Pancreas (tissue), 10 donors: ENCODE results near the gene CLP1. TPM values are rescaled to one million over a fixed set of nuclear protein-coding genes. Genes with fewer than 3 reads are reported as not detected.

Experiments
- ATAC-seq, 4 donors: fragments of 200-7000 bp; cut with Tn5 transposase; one replicate each; pipeline versions ENCODE4 v1.8.0 to v1.9.1; 2020; ENCODE audit warnings: mild to moderate bottlenecking in 4 of 4, moderate library complexity in 4 of 4
- DNase-seq, 6 donors: peaks; one replicate each; pipeline ENCODE4 v3.0.0-alpha.2; 2020
- FAIRE-seq: peaks from 2 replicates; lab custom pipeline; 2012; peaks lifted over from hg19 to GRCh38; lab: Jason Lieb, UNC
- H3K27ac ChIP-seq, 4 donors: fragments of 200-600 bp; sonication (generic); 1 replicate in 3 of 4; 2 replicates in 1 of 4; pipeline versions ENCODE4 v1.5.0 to v1.8.0; 2020
- H3K27me3 ChIP-seq, 4 donors: fragments of 200-600 bp; one replicate each; pipeline ENCODE4 v1.8.0; 2021
- H3K36me3 ChIP-seq, 3 donors: fragments of 200-600 bp; sonication (generic) in 1 of 3; one replicate each; pipeline versions ENCODE4 v1.5.0 to v1.8.0; 2020 to 2021
- H3K4me1 ChIP-seq, 3 donors: fragments of 200-600 bp; one replicate each; pipeline ENCODE4 v1.8.0; 2021
- H3K4me3 ChIP-seq, 4 donors: fragments of 200-600 bp; sonication (generic) in 2 of 4; one replicate each; pipeline versions ENCODE4 v1.5.0 to v1.8.0; 2020 to 2021
- H3K9me3 ChIP-seq, 4 donors: fragments of 200-600 bp; one replicate each; pipeline ENCODE4 v1.8.0; 2021
- WGBS, 2 donors: extraction: QIAGEN DNeasy Blood & Tissue Kit; methylation state at CpG; one replicate each; pipeline ENCODE4 v1.1.7; 2013; 5-methylcytosine and 5-hydroxymethylcytosine counted together
- intact Hi-C, 3 donors: fragments of 100-400 bp; cut with DNase I; formaldehyde crosslinking; loops; one replicate each; pipeline versions ENCODE4 v1.11.1 to v1.14.2; 2022
- polyA plus RNA-seq, 2 donors: library from polyadenylated mRNA; stranded (reverse); fragments of 200-250 nt; gene quantifications; one replicate each; pipeline ENCODE4 v1.2.3, GENCODE V29; 2013
- total RNA-seq, 6 donors: library from RNA; stranded (reverse); fragmentation: NEBNext Ultra II Directional in 4 of 6; extraction: Animal tissue kit (Norgen Biotek cat#: 25700) in 4 of 6; gene quantifications; one replicate each; pipeline versions ENCODE4 v1.2.1 to v1.2.4, GENCODE V29; 2021 to 2023
- TF ChIP-seq, protein P1 (sequence below), 4 donors: fragments of 200-600 bp; sonication (generic) in 3 of 4; IDR thresholded peaks; one replicate each; pipeline versions ENCODE4 v1.5.0 to v1.8.0; 2021; ENCODE audit warnings: antibody characterized with exemption in 4 of 4
- donor health status: healthy with polysubstance abuse.
- donor health status: DM: no; HTN: no; CAD: no; lungs with moderate emphysema.
- donor health status: DM: no; HTN: no; CAD: no.
- donor health status: control.
- donor health status: control.
- donor health status: Bipolar disorder and iron deficiency.
- donor health status: DM: yes; HTN: yes; CAD: no.
- donor health status: DM: no; HTN: no; CAD: no.
- donor health status: DM: no; HTN: no; CAD: no.
- donor health status: DM: yes; HTN: yes; CAD: no.

CLP1 gene
- total and polyA plus RNA-seq, 8 donors: 3.2 to 8.0 (median 6.1) TPM

DNA sequence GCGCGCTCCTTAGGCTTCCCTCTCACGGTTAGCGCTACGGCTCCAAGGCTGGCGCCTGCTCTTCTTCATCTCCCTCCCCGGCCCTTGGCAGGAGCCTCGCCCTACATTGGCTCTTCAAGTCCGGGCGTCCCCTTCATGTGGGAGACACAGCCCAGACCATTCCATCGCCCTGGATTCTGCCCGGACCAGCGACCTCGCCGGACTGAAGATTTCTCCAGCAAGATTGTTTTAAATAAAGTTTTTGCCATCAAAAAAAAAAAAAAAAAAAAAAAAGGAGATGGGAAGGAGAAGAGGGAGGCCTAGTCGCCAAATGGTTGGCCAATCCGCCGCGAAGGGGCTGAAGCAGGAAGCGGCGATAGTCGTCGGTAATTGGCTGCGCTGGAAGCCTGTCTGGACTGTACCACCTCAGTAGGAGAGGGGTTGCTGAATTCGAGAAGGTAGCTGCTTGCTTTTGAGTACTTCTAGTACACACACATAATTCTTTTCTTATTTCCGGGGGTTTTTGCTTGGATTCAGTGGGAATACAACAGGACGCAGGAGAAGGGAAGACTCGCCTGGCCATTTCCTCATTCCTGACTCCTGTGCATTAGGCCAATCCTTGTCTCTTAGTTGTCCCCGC, 9.7 kb downstream of the CLP1 start:
- Histone ChIP-seq H3K4me1 (peaks cover 6 to 15% (median 8%) of the 10 kb centered on the region in 3 donors), H3K9me3 (no peaks in the 10 kb centered on the region), H3K27ac (peak overlapping the region; percentile 98 to 100 (median 99)), H3K27me3 (no peaks in the 10 kb centered on the region), H3K36me3 (peaks cover 0 to 2% (median 0%) of the 10 kb centered on the region in 3 donors), H3K4me3 (peak overlapping the region; percentile 94 to 99 (median 98))
- DNase-seq (peak; percentile 86 to 99 (median 96)), ATAC-seq (peak; percentile 88 to 96 (median 89)), FAIRE-seq (peak; percentile 94)
- intact Hi-C loops: no loop called here
- WGBS, 2 donors: 0 to 1% methylated on average over 27 to 29 of the region's 29 CpGs
- TF ChIP-seq, protein P1, sequence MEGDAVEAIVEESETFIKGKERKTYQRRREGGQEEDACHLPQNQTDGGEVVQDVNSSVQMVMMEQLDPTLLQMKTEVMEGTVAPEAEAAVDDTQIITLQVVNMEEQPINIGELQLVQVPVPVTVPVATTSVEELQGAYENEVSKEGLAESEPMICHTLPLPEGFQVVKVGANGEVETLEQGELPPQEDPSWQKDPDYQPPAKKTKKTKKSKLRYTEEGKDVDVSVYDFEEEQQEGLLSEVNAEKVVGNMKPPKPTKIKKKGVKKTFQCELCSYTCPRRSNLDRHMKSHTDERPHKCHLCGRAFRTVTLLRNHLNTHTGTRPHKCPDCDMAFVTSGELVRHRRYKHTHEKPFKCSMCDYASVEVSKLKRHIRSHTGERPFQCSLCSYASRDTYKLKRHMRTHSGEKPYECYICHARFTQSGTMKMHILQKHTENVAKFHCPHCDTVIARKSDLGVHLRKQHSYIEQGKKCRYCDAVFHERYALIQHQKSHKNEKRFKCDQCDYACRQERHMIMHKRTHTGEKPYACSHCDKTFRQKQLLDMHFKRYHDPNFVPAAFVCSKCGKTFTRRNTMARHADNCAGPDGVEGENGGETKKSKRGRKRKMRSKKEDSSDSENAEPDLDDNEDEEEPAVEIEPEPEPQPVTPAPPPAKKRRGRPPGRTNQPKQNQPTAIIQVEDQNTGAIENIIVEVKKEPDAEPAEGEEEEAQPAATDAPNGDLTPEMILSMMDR (IDR thresholded peaks at IDR 0.05): no peak

DNA sequence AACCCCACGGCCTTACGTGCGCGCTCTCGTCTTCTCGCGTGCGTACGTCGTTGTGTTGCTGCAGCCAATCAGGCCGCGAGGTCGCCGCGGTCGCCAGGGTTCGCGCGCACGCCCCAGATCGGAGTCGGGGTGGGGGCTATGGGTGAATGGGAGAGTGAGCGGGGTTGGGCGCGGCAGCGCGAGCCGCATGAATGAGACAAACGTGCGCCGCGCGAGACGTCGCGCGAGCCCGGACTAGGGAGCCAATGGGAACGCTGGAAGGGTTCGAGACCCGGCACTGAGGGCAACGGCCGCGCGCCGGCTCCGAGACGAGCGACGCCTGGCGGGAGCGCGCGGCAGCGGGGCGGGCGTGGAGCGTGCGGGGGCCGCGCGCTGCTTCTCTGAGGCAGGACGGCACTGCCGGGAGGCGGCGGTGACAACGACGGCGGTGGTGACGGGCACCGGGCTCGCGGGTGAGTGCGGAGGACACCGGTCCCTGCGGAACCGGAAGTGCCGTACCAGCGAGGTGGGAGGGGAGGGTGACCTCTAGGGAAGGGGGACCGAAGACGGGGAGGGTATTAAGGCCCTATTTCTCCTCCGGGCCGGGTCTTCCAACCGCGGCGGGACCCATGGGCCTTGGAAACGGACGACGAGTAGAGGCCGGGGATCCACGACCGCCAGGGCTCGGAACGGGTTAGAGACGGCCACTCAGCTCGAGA, 10.3 kb downstream of the CLP1 start, which contains the start of gene ZDHHC5:
ZDHHC5 (plus strand) TSS at position 379 of the 698 bp plus-strand sequence. CDS start 4,977 bp downstream, outside the sequence.
- no peaks in the 10 kb centered on the region for H3K27me3 ChIP-seq
- intact Hi-C loops: no loop called here
- peak within 1 kb of the TSS; percentile 98 to 100 (median 99) for H3K27ac ChIP-seq
- TF ChIP-seq, protein P1 (IDR thresholded peaks at IDR 0.05): peak; percentile 22 to 57 (median 28)
- H3K4me3 ChIP-seq: peak within 1 kb of the TSS; percentile 94 to 99 (median 98)
- peak; percentile 61 for FAIRE-seq
- 0 to 1% methylated on average over 64 to 96 of the region's 96 CpGs for WGBS, 2 donors
- H3K9me3 ChIP-seq: no peaks in the 10 kb centered on the region
- ATAC-seq: peak; percentile 89 to 95 (median 90)
- H3K4me1 ChIP-seq: peaks cover 6 to 15% (median 8%) of the 10 kb centered on the region in 3 donors
- no peaks in the 10 kb centered on the region for H3K36me3 ChIP-seq
- peak; percentile 97 to 99 (median 98) for DNase-seq

DNA sequence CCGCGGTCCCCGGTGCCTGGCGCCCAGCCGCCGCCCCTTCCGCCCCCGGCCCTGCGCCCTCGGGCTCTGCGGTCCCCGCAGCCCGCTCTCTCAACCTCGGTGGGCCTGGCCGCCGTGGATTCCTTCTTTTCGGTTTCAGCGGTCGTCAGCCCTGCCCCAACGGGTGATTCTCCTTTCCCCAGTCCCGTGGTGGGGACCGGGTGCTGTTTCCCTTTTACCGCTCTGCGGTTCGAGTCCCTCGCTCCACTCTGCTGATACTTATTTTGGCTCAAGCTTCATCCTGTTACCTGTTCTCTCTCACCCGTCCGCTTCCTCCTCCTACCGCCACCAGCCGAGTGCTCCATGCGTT, 10.8 kb downstream of the CLP1 start:
- DNase-seq (peak in 1 of 6 donors; percentile 33), FAIRE-seq (no peak), ATAC-seq (peak; percentile 3 to 14 (median 7))
- Histone ChIP-seq H3K27ac (peak overlapping the region; percentile 98 to 100 (median 99)), H3K36me3 (no peaks in the 10 kb centered on the region), H3K4me3 (peak overlapping the region; percentile 94 to 99 (median 98)), H3K4me1 (peaks cover 6 to 15% (median 8%) of the 10 kb centered on the region in 3 donors), H3K27me3 (no peaks in the 10 kb centered on the region), H3K9me3 (no peaks in the 10 kb centered on the region)
- TF ChIP-seq, protein P1 (IDR thresholded peaks at IDR 0.05): no peak
- intact Hi-C loops: no loop called here
- 0 to 1% methylated on average over 21 to 31 of the region's 31 CpGs for WGBS, 2 donors

DNA sequence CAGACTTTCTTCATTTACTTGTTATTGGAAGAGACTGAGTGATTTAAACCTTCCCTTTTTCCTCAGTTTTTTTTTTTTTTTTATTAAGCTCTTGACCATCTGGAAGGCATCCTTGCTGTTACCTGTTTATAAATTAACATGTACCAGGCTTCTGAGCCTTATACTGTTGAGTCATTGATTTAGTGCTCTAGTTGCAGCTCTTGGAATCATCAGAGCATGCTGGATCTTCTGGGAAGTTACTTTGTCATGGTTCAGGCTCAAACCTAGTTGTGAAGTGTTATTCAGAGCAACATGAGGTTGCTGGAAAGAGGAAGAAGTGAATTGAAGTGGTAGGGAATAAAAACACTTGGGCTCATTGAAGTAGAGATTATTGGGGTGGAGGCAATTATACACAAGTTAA, 16.7 kb downstream of the CLP1 start:
- Histone ChIP-seq H3K9me3 (no peaks in the 10 kb centered on the region), H3K4me3 (no peak overlapping the region), H3K4me1 (peaks cover 8 to 27% (median 11%) of the 10 kb centered on the region in 3 donors), H3K27me3 (no peaks in the 10 kb centered on the region), H3K36me3 (no peaks in the 10 kb centered on the region), H3K27ac (no peak overlapping the region)
- ATAC-seq (no peak), FAIRE-seq (no peak), DNase-seq (no peak)
- TF ChIP-seq, protein P1 (IDR thresholded peaks at IDR 0.05): no peak
- intact Hi-C loops: no loop called here
